GM18909 (cell line): ENCODE data around the gene SNAPIN.

ENCODE experiments used
- ATAC-seq: cut with Tn5 transposase; IDR thresholded peaks from one replicate; pipeline ENCODE4 v1.9.1; 2021; ENCODE audit warnings: mild to moderate bottlenecking; ENCODE audit not compliant: unreplicated experiment, poor library complexity

Gene SNAPIN, protein sequence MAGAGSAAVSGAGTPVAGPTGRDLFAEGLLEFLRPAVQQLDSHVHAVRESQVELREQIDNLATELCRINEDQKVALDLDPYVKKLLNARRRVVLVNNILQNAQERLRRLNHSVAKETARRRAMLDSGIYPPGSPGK

DNA sequence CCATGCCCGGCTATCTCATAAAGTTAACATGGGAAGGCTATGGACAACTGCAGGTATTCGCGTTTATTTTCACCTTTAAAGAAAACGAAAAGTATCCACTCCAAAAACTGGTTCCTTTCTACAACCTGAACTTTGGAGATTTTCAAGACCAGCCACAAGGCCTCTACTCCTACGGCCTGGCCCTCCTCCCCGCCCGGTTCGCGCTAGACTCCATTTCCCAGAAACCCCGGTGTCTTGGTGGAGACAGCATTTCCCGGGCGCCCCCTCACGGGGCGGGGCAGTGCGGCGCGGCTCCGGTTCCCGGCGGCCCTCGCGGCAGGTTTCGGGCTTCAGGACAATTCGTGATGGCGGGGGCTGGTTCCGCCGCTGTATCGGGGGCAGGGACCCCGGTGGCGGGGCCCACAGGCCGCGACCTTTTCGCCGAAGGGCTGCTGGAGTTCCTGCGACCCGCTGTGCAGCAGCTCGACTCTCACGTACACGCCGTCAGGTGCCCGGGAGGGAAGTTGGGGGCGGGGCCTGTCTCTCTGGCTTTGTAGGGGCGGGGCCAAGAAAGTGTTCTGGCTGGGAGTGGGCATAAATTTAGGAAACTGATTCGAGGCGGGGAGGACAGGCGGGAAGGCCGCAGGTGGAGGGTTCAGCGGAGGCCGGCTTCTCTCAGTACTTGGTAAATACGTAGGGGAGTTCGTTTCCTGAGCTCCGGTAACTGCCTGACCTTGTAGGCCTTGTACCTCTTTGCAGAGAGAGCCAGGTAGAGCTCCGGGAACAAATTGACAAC lies at the start of gene SNAPIN:
Gene SNAPIN (plus strand): TSS at position 304 of the 775 bp plus-strand sequence. CDS start 41 bp downstream, at position 345.
- peak; percentile 89 for ATAC-seq

DNA sequence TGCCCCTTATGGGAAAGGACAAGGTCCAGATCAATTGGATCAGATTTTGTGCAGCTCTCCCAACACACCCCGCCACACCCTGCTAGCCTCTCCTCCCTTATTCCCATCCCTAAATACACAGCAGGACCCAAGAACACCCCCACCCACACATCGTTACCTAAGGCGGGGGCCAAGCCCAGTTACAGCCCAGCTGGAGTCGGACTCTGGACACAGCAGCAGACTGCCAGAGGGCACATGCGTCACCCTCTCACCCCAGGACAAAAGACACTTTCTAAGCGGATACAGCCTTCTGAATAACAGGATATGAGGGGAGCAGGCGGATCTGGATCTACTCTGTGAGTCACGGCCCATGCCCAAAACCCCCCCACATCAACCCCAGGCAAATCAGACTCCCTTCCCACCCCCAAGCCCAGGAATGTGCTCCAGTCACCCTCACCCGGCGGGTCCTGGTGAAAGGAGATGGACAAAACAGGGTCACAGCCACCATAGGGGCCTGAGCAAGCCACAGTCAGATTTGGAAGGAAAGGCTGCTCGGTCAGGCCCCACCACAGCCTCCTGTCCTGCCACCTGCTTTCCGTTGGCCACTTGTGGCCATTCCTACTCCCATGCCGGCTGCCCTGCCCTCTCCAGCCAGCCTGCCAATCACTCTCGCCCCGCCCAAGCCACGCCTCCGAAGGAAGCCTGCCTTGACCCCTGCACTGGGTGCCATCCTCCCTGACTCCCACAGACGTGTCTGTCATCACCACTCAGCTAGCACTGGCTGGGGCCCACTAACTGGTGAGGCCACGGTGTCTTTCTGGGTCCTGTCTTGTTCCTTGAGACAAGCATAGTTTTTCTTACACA lies 49.5 kb upstream of the SNAPIN start:
- ATAC-seq: no peak

DNA sequence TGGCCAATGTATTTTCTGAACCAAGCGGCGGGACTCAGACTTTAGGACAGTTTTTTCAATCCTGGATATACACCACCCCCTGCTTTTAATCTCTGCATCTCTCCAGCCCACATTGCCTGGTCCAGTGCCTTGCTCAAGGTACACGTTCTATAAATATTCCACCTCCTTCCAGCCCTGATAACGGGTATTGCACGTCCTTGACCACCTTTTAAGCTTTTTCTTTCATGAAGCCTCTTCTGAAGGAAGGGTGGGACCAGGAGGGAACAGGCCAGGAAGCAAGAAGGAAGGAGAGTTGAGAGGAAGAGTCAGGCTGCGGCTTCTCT lies 49.0 kb upstream of the SNAPIN start:
- ATAC-seq: no peak

DNA sequence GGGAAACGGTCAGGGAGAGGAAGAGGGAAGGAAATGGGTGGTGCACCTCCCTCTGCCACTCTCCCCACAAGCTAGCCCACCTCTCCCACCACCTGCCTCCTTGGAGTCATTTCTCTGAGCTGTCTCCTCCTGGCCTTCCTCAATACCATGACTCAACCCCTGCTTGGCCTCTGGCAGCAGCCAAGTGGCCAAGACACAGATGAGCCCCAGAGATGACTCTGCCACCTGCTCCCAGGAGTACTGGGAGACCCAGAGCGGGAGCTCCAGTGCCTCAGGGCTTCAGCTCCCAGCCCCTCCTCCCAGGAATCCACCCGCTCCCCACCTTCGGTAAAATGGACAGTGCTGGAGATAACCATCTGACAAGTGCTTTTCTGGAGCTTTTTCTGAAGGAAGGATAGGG lies 48.2 kb upstream of the SNAPIN start:
- no peak for ATAC-seq

DNA sequence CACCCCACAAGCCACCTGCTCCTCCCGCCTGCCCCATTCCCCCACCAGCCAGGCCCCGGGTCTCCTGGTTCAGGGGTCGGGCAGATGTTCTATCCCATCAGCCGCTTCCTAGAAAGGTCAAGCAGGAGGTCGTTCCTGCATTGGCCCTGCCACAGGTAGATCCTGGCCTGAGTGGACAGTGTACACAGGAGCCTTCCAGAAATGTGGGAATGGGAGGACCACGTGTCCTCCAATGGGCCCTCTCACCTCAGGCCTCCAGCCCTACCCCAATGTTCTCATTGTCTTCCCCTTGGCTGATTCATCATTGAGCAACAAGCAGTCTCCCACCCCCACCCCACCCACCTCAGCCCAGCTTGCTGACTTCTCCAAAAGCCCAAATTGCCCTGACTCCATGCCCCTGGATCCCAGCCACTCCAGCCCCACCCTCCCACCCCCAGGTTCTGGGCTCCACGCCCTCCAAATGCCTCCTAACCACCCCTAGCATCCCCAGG lies 47.6 kb upstream of the SNAPIN start:
- no peak for ATAC-seq

DNA sequence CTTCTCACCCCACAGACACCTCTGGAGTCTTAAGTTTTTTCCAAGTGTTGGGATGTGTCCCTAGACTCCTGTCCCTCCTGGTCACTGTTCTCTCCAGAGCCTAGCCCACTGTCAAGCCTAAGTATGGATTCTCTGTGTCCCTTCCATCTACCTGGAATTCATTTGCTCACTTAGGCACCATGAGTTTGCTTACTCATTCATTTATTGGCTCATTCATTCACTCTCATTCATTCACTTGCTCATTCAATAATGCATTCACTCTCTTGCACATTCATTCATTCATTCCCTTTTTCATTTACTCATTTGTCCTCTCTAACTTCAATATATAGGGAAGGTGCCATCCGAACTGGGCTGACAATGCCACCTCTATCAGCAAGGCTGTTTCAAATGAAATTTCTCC lies 47.1 kb upstream of the SNAPIN start:
- ATAC-seq: no peak

DNA sequence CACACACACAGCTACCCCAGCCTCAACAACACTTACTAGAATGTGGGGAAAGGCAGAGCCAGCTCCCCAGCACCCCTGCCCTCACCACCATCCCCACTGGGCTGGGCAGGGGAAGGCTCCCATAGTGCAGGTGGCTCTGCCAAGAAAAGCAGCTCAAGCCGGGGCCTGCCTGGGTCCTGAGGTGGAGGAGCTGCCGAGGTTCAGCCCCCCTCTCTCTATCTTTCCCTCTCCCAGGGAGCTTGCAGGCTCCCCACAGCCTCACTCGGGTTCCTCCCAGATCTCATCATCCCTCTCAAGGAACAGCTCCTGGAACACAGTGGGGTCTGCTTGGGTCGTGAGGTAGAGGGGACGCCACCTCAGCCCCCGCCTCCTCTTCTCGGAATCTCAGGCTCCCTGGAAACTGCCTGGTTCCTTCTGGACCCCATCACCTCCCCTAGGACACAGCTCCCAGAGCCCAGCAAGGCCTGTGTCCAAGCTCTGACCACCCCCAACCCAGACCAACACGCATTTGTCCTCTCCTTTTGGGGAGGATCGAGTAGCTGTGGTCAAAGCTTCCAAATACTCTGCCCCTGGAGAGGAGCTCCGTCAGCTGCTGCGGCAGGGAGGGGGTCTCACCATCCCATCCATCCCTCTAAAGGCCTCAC lies 46.3 kb upstream of the SNAPIN start:
- no peak for ATAC-seq

DNA sequence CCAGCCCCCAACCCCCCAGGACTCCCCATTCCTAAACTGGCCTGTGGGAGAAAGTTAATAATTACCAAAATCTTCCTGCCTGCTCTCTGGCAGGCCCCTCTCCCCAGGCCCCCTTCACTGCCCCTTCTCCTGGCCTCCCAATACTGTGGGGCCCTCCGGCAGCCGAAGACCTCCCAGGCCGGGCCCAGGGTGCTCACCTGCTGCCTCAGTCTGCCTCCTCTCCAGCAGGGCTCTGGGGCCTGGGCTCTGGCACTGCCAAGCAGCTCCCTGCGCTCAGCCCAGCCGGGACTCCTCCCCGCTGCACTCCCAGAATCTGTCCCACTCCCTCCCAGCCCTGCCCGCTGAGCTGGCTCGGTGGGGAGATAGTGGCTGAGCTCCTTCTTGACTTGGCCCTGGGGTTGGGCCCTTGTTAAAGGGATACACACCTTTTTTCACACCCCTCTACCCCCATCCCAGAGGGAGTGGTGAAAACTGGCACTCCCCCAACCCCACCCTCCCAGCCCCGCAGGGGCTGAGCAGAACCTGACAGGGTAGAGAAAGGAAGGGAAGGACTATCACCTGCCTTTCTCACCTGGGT lies 45.7 kb upstream of the SNAPIN start, which contains the start of gene S100A16:
Gene S100A16 (minus strand): TSS at position 383 of the 577 bp plus-strand sequence. CDS start 4,986 bp downstream, outside the sequence.
- no peak for ATAC-seq

DNA sequence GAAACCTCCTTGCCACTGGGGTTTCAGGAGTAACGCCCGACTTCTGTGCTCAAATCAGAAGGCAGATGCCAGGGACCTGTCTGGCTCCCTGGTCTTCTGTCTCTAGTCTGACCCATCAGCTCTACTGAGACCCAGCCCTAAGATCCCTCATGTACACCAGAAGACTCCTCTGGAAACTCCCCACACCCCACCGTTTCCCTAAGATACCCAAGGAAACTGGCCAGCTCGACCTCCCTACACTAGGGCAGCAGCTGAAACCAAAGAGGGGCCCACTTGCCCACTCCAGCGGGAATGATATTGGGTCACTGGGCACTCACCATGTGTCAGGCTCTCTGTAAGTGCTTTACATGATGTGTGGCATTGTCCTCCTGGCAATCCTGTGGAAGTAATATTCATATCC lies 45.1 kb upstream of the SNAPIN start:
- ATAC-seq: no peak

DNA sequence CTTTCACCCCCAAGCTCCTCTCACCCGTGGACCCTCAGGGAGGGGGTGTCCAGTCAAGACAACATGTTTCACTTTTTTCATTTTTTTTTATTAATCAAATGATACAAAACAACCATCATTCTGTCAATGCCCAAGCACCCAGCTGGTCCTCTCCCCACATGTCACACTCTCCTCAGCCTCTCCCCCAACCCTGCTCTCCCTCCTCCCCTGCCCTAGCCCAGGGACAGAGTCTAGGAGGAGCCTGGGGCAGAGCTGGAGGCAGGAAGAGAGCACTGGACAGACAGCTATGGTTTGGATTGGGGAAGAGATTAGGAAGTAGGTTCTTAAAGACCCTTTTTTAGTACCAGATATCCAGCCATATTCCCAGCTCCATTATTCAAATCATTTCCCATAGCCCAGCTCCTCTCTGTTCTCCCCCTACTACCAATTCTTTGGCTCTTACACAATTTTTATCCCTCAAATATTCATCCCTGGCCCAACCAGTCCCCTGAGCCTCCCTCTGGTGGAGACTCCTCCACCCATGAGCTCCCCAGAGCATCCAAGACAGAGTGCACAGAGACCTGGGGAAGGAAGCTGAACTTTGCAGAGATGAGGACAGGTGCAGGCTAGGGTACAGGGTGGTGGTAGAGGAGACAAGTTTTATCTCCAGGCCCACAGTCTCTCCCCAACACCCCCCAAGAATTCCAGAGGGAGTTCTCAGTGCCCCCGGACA lies 44.2 kb upstream of the SNAPIN start:
- ATAC-seq: no peak

DNA sequence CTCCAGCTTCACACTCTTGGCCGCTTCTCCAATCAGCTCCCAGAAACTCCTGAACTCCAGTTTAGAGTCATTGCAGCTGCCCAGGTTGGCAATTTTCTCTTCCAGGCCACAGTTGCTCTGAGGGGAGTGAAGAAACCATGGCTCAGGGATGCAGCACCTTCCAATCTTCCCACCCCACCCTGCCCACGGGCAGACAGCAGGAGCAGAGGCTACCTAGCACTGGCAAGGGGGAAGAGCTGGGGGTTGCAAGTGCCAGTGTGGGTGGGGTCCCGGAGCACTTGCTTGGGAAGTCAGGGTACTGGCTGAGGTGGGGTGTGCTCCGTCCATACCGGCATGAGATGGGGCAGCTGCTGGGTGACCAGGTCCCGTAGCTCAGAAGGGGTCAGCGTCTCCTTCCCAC lies 43.6 kb upstream of the SNAPIN start:
- ATAC-seq: no peak

DNA sequence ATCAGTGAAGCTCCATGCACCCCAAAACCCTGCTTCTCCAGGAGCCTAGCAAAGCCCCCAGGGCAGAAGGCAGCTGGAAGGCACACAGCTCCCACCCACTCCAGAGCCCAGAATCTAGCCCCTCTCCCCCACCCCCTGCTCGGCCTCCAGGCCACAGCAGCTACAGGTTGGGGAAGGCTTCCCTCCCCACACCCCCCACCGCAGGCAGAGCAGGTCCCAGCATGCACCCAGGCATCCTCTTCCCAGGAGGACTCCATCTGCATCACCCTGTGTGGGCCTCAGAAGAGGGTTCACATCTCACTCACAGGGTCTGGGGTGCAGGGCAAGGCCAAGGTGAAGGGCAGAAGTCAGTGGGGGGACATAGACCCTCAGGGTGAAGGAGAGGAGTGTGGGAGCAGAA lies 43.1 kb upstream of the SNAPIN start:
- ATAC-seq: no peak

DNA sequence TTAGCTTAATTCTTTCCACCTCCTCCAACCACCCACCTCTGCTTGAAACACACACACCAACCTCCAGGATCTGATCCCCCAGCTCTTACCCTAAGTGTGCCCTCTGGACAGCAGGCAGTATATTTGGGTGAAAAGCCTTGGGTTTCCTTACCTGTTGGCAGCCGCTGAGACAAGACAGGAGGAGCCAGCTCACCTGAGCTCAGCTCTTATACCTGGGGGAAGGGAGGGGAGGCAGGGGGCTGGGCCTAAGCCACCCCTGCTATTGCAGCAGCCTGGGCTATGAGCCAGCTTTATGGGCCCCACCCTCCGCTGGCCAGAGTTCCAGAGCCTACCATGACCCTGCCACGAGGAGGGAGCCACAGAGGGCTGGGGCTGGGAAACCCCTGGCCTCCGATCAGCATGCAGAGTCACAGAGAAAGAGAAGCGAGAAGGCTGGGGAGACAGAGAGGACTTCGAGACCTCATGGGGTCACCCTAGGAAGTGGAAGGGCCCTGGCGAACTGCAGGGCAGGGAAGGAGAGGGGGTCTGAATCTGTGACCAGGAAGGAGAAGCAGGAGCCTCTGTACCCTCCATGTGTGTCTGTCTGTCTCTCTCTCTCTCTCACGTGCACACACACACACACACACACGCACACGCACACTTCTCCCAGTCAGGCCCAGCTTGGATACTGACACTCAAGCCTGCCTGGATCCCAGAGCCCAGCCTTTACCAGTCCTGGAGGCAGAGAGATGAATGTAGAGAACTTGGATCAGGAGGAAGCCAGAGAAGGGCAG lies 42.2 kb upstream of the SNAPIN start, which contains the start of gene S100A14:
Gene S100A14 (minus strand): TSS at position 182 of the 773 bp plus-strand sequence. CDS start 467 bp downstream, outside the sequence.
- no peak for ATAC-seq

DNA sequence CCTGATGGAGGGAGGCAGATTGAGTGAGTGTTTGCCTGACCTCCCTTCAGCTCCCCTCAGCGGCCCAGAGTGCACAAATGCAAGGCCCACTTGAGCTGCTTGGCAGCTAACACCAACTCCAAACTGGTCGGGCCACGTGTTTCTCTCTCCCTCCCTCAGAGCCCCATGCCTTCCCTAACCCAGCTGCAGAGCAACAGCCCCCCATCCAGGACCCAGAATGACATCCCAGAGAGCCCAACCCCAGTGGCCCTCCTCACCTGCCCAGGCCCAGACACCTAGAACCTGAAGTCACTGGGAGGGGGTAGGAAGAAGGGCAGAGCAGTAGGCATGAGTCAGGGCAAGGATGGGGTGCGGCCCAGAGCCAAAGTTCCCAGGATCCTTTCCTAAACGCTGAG lies 41.6 kb upstream of the SNAPIN start:
- ATAC-seq: no peak

DNA sequence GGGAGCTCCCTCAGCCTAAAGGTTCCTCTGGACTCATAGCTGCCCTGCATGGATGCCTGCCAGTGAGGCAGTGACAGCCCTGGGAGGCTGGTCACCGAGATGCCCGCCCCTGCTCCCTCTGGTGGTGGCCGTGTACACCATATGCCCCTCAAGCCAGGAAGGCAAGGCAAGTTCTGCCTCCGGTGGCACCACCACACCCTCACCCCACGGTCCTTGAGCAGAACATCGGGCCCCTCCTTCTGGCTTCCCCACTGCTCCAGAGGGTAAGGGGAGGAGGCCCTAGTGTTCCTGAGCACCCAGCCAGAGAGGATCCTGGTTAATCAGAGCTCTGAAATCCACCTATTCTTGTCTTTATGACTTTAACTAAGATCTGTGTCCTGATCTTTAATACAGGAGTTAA lies 40.8 kb upstream of the SNAPIN start:
- ATAC-seq: peak; percentile 72

DNA sequence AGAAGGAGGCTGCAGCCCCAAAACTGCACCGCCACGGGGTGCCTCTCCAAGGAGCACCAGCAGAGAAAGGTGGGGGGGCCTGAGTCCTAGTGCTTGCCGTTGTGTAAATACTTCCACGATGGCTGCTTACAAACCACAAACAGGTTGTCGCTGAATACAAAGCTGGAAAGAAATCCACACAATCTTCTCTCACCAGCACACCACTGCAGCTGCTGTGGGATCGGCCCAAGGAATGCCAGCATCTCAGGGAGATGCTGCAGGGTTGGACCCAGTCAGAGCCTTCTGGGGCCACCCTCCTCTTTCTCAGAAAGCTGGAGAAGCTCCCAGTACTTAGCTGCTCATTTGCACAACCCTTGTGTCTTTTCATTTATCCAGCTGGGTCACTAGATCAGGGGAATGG lies 39.3 kb upstream of the SNAPIN start:
- no peak for ATAC-seq

DNA sequence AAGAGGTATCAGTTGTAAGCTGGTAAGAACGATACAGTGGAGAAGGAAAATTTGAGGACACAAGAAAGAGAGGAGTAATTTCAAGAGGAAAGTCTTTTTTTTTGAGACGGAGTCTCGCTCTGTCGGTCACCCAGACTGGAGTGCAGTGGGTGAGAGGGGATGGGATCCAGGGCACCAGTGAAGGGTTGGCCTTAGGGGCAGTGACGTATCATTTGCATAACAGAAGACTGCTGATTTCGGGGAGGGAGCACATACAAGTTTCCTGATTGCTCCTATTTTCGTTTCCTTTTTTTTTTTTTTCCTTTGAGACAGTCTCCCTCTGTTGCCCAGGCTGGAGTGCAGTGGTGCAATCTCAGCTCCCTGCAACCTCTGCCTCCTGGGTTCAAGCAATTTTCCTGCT lies 35.4 kb upstream of the SNAPIN start:
- no peak for ATAC-seq

DNA sequence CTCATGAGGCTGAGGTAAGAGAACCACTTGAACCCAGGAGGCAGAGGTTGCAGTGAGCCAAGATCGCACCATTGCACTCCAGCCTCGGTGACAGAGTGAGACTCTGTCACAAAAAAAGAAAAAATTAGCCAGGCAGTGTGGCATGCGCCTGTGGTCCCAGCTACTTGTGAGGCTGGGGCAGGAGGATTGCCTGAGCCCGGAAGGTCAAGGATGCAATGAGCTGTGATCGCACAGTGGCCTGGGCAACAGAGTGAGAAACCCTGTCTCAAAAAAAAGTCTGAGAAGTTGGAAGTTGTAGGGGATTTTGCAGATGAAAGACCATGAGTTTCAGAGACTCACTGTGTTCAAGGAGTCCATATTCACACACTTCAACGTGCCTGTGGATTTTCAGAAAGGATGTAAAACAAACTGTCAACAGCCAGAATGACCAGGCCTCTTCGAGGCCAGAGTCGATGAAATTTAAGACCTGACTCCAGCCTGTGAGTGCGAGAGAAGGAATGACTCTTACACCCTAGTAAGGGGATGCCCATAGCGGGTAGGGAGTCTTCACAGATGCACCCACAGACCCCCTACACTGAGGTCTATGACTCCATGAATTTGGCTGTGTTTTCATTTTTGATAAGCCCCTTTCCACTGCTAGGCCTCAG lies 33.4 kb upstream of the SNAPIN start:
- no peak for ATAC-seq
